Panc1 (cell line): Measurements from ENCODE around the gene SAT2.

ENCODE experiments used
- CTCF ChIP-seq: fragments of 450-650 bp; IDR thresholded peaks from 2 replicates; pipeline ENCODE4 v1.5.1; 2017; ENCODE audit warnings: mild to moderate bottlenecking
- POLR2AphosphoS5 ChIP-seq: IDR thresholded peaks from 2 replicates; pipeline ENCODE4 v1.6.1; 2012; ENCODE audit warnings: mild to moderate bottlenecking, low read depth, low read length, moderate library complexity
- REST ChIP-seq, 2 experiments: IDR thresholded peaks; 2 replicates each; pipeline ENCODE4 v1.6.1; 2011 to 2012; ENCODE audit warnings: low read depth in 2 of 2, control low read depth in 1 of 2, low read length in 1 of 2, mild to moderate bottlenecking in 1 of 2, moderate library complexity in 1 of 2; ENCODE audit not compliant: insufficient read depth in 1 of 2
- SIN3A ChIP-seq: IDR thresholded peaks from 2 replicates; pipeline ENCODE4 v1.6.1; 2012; ENCODE audit warnings: low read depth, mild to moderate bottlenecking, low read length, moderate library complexity, borderline replicate concordance; ENCODE audit not compliant: insufficient read depth

GRCh38 chr17:7667656-7668406 is 40.2 kb upstream of the SAT2 start:
- no peak for TF ChIP-seq POLR2AphosphoS5
- TF ChIP-seq CTCF, result no peak
- TF ChIP-seq REST (IDR thresholded peaks at IDR 0.05; ENCODE audit: insufficient read depth in 1 of 2, low read depth in 2 of 2, low read length in 1 of 2), result no peak
- no peak for TF ChIP-seq SIN3A
